ENCODE measurements around the gene PDHB. TPM values are rescaled to one million over a fixed set of nuclear protein-coding genes. Genes with fewer than 3 reads are reported as not detected.

Gene PDHB
- polyA plus RNA-seq, 3 donors = 30.5 to 125 (median 112) TPM

GRCh38 chr3:58463942-58464271 lies 30.3 kb upstream of the PDHB start:
- no peak overlapping the region for H3K27ac ChIP-seq (ENCODE audit: low read depth in 1 of 2, low read length in 2 of 2)
- no peaks in the 10 kb centered on the region for H3K9me3 ChIP-seq (replicated peaks in 1 of 2; ENCODE audit: control insufficient read depth in 1 of 2, insufficient read depth in 1 of 2, low read length in 2 of 2)
- H3K36me3 ChIP-seq (replicated peaks in 1 of 2; ENCODE audit: control insufficient read depth in 1 of 2, insufficient read depth in 2 of 2, low read length in 2 of 2) = no peaks in the 10 kb centered on the region
- WGBS (ENCODE audit: insufficient coverage) = 33% methylated on average over 3 of the region's 5 CpGs
- peak overlapping the region; percentile 60 for H3K4me2 ChIP-seq (replicated peaks; ENCODE audit: extremely low read depth, low read length, poor library complexity, severe bottlenecking)
- H3K79me2 ChIP-seq (ENCODE audit: insufficient read depth, low read length) = no peaks in the 10 kb centered on the region
- Mint-ChIP-seq H3K36me3 (peaks cover 0 to 2% of the 10 kb centered on the region in 2 donors), H3K4me1 (peaks cover 19% of the 10 kb centered on the region), H3K4me3 (peak overlapping the region; percentile 66 to 81), H3K9me3 (no peaks in the 10 kb centered on the region), H3K27ac (no peak overlapping the region), H3K27me3 (ENCODE audit: low read depth in 3 of 3) (peaks cover 0 to 5% (median 0%) of the 10 kb centered on the region in 3 donors)
- intact Hi-C loops (cut with micrococcal nuclease) = loop anchor here (2.0 to 5.0 kb wide), 2 partner anchors 68 to 69 kb away; no protein-coding TSS in a partner anchor
- TF ChIP-seq CTCF (IDR thresholded peaks at IDR 0.05) = peak; percentile 47
- peak overlapping the region in 1 of 3 experiments; percentile 55 for H3K4me3 ChIP-seq (replicated peaks in 1 of 3; ENCODE audit: low read depth in 2 of 3, low read length in 3 of 3)
- DNase-seq = no peak
- no peak overlapping the region for H2AFZ ChIP-seq (ENCODE audit: insufficient read depth, low read depth, low read length, poor library complexity, severe bottlenecking)
- peaks cover 18 to 22% of the 10 kb centered on the region in 2 donors for H3K4me1 ChIP-seq (ENCODE audit: control insufficient read depth in 1 of 2, insufficient read depth in 2 of 2, low read length in 2 of 2)
- H4K20me1 ChIP-seq (ENCODE audit: insufficient read depth, low read length) = no peaks in the 10 kb centered on the region
- no peaks in the 10 kb centered on the region for H3K27me3 ChIP-seq (ENCODE audit: control insufficient read depth in 2 of 2, insufficient read depth in 2 of 2, low read length in 2 of 2)
- H3K9ac ChIP-seq (ENCODE audit: insufficient read depth, low read length, poor library complexity, severe bottlenecking) = no peak overlapping the region

DNA sequence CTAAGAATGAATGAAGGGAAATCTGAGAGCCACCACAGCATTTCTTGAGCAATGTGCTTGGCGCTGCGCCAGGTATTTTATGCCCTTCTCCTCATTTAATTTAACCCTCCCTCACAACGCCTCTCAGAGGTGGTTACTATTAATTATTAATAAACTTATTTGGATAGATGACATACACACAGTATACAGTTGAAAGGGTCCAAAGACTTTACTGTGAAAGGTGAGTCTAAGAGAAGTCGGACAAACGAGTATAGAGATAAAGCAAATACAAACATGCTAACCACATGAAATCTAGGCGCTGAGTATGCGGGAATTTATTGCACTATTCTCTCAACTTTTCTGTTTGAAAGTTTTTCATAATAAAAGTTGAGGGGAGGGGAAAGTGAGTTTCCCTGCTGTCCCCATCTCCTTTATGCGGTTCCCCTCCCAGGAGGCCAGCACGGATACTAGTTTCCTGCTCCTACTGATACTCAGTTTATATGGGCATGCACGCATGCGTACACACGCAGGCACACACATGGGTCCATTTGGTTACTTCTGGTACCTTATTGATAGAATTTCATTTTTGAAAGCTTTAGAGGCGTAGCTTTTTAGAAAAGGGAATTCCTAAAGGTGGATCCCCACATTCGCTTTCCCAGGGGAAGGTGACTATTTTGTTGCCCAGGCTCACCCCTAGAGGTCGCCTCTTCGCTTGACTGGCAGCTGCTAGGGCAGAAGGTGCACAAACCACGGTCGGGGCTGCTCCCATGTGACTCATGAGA lies 29.7 kb upstream of the PDHB start:
- Mint-ChIP-seq H3K27me3 (ENCODE audit: low read depth in 3 of 3) (peaks cover 0 to 5% (median 0%) of the 10 kb centered on the region in 3 donors), H3K9me3 (peaks cover 0 to 2% (median 0%) of the 10 kb centered on the region in 7 donors), H3K27ac (peak overlapping the region in 4 of 7 donors; percentile 21 to 85 (median 38)), H3K4me3 (peak overlapping the region; percentile 66 to 81), H3K36me3 (no peaks in the 10 kb centered on the region), H3K4me1 (peaks cover 16% of the 10 kb centered on the region)
- 1% methylated on average over 7 of the region's 18 CpGs for WGBS (ENCODE audit: insufficient coverage)
- Histone ChIP-seq H2AFZ (ENCODE audit: insufficient read depth, low read depth, low read length, poor library complexity, severe bottlenecking) (peak overlapping the region; percentile 36), H4K20me1 (ENCODE audit: insufficient read depth, low read length) (no peaks in the 10 kb centered on the region), H3K9me3 (replicated peaks in 1 of 2; ENCODE audit: control insufficient read depth in 1 of 2, insufficient read depth in 1 of 2, low read length in 2 of 2) (no peaks in the 10 kb centered on the region), H3K4me2 (replicated peaks; ENCODE audit: extremely low read depth, low read length, poor library complexity, severe bottlenecking) (peak overlapping the region; percentile 60), H3K4me1 (ENCODE audit: control insufficient read depth in 1 of 2, insufficient read depth in 2 of 2, low read length in 2 of 2) (peaks cover 14 to 17% of the 10 kb centered on the region in 2 donors), H3K9ac (ENCODE audit: insufficient read depth, low read length, poor library complexity, severe bottlenecking) (no peak overlapping the region), H3K4me3 (replicated peaks in 1 of 3; ENCODE audit: low read depth in 2 of 3, low read length in 3 of 3) (peak overlapping the region in 2 of 3 experiments; percentile 12 to 55), H3K27me3 (ENCODE audit: control insufficient read depth in 2 of 2, insufficient read depth in 2 of 2, low read length in 2 of 2) (no peaks in the 10 kb centered on the region), H3K36me3 (replicated peaks in 1 of 2; ENCODE audit: control insufficient read depth in 1 of 2, insufficient read depth in 2 of 2, low read length in 2 of 2) (no peaks in the 10 kb centered on the region), H3K27ac (ENCODE audit: low read depth in 1 of 2, low read length in 2 of 2) (no peak overlapping the region), H3K79me2 (ENCODE audit: insufficient read depth, low read length) (no peaks in the 10 kb centered on the region)
- TF ChIP-seq CTCF (IDR thresholded peaks at IDR 0.05) = peak; percentile 97
- DNase-seq = peak; percentile 74 to 87 (median 81)
- intact Hi-C loops (cut with micrococcal nuclease) = loop anchor here (2.0 to 5.0 kb wide), 2 partner anchors 69 kb away; no protein-coding TSS in a partner anchor
